Retinal pigment epithelial cell (primary cell): ENCODE results near the gene SFXN5.
"Not testable (repeated sequence)": the region's sequence is repeated elsewhere in the genome, so short reads cannot be mapped to it uniquely, and the experiment has no call there.

Source experiments
- DNase-seq: peaks from one replicate; pipeline ENCODE4 v3.0.0-alpha.2; 2010; ENCODE audit warnings: low read depth
- H3K4me3 ChIP-seq: 2 replicates; pipeline ENCODE4 v1.5.1; 2011; ENCODE audit warnings: mild to moderate bottlenecking, low read length, control low read depth, moderate library complexity
- TF ChIP-seq, protein P1 (sequence below): conservative IDR thresholded peaks from 2 replicates; pipeline ENCODE4 v1.5.1; 2011; ENCODE audit warnings: low read depth, low read length, control low read depth, inconsistent platforms

The SFXN5 gene

GRCh38 chr2:73071360-73072128 lies at the start of gene SFXN5:
SFXN5 (minus strand) TSS chr2:73071712; CDS start chr2:73071705, 7 bp downstream.
- TF ChIP-seq, protein P1, sequence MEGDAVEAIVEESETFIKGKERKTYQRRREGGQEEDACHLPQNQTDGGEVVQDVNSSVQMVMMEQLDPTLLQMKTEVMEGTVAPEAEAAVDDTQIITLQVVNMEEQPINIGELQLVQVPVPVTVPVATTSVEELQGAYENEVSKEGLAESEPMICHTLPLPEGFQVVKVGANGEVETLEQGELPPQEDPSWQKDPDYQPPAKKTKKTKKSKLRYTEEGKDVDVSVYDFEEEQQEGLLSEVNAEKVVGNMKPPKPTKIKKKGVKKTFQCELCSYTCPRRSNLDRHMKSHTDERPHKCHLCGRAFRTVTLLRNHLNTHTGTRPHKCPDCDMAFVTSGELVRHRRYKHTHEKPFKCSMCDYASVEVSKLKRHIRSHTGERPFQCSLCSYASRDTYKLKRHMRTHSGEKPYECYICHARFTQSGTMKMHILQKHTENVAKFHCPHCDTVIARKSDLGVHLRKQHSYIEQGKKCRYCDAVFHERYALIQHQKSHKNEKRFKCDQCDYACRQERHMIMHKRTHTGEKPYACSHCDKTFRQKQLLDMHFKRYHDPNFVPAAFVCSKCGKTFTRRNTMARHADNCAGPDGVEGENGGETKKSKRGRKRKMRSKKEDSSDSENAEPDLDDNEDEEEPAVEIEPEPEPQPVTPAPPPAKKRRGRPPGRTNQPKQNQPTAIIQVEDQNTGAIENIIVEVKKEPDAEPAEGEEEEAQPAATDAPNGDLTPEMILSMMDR, result peak; percentile 9
- DNase-seq, result peak; percentile 63
- peak within 1 kb of the TSS; percentile 86 for H3K4me3 ChIP-seq

DNA sequence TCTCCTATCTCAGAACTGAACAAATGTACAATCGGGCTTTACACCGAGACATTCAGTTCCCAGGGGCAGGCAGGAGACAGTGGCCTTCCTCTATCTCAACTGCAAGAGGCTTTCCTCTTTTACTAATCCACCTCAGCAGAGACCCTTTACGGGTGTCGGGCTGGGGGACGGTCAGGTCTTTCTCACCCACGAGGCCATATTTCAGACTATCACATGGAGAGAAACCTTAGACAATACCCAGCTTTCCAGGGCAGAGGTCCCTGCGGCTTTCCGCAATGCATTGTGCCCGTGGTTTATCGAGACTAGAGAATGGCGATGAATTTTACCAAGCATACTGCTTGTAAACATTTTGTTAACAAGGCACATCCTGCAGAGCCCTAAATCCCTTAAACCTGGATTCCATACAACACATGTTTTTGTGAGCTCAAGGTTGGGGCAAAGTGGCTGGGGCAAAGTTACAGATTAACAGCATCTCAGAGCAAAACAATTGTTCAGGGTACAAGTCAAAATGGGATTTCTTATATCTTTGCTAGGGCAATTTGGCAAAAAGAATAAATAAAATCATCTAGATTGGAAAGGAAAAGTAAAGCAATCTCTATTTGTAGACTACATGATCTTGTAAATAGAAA lies 48.2 kb upstream of the SFXN5 start:
- DNase-seq, H3K4me3 ChIP-seq: not testable (repeated sequence)

DNA sequence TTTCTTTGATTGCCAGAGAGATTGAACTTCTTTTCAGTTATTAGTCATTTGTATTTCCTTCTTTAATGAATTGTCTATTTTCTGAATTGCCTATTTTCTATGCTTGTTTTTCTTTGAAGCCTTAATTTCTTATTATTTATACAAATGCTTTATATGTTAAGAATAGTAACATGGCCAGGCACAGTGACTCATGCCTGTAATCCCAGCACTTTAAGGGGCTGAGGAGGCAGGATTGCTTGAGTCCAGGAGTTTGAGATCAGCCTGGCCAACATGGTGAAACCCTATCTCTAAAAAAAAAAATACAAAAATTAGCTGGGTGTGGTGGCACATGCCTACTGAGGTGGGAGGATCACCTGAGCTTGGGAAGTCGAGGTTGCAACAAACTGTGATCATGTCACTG lies 45.9 kb upstream of the SFXN5 start:
- no peak overlapping the region for H3K4me3 ChIP-seq
- DNase-seq, result no peak
- TF ChIP-seq, protein P1, result no peak

- no peak overlapping the region for H3K4me3 ChIP-seq
- no peak for DNase-seq
- TF ChIP-seq, protein P1, result no peak
These were observed 44.9 kb upstream of the SFXN5 start for GRCh38 chr2:73116182-73116960.

DNA sequence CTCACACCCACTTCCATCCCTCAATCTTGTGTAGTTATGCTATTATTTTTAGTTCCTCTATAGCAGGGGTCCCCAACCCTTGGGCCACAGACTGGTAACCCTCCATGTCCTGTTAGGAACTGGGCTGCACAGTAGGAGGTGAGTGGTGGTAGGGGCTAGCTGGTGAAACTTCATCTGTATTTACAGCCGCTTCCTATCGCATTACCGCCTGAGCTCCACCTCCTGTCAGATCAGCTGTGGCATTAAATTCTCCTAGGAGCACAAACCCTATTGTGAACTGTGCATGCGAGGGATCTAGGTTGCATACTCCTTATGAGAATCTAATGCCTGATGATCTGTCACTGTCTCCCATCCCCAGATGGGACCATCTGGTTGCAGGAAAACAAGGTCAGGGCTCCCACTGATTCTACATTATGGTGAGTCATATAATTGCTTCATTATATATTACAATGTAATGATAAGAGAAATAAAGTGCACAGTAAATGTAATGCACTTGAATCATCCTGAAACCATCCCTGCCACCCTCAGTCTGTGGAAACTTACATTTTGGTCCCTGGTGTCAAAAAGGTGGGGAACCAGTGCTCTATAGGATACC lies 42.9 kb upstream of the SFXN5 start:
- DNase-seq, result no peak
- TF ChIP-seq, protein P1, result no peak
- no peak overlapping the region for H3K4me3 ChIP-seq

DNA sequence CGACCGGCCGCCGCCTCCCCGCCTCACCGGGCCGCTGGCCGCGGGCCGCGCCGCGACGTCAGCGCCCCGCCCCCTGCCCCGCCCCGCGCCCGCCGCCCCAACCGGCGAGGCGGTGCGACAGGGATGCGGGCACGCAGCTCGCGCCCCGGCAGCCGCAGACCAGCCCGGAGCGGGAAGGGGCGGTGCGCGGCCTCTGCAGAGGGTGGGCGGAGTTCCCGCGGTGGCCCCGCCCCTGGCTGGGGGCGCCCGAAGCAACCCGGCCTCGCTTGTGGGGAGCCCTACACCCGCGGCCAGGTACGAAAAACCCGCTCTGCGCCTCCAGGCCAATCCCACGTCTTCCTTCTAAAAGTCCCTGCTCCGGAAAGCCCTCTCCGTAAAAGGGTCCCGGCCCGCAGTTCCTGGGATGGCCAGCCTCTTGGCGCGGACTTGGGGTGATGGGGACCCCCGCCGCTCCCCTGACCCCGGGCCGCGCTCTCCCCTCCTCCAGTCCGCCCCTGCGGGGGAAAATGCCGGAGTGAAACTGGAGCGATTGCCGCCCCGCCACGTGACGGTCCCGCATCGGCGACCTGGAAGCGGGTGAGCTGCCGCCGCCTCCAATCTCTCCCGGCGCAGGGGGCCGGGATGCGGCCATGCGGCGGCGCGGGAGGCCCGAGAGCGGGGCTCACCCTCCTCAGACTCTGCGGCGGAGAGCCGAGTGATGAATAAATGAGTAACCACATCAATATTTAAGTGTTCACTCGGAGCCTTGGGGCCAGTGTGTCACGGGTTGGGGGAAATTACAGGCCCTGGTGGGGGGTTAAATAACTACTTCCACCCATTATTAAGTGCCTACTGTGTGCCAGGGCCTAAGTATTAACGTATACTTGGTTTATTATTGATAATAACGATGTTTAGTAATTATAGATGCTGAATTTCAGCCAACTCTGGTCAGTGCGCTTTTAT lies 41.7 kb upstream of the SFXN5 start, which contains the start of gene RAB11FIP5:
Gene RAB11FIP5, minus strand, starts transcription at position 36 of the 942 bp plus-strand sequence. CDS start 171 bp downstream, outside the sequence.
- TF ChIP-seq, protein P1, result no peak
- no peak for DNase-seq
- peak within 1 kb of the TSS; percentile 70 for H3K4me3 ChIP-seq
